OCI-LY3 (cell line): Measurements from ENCODE around the gene CNTF.

Source experiments
- H2AFZ ChIP-seq: fragments of 200-600, 300-600 bp; shearing (Covaris generic); 2 replicates; pipeline ENCODE4 v1.6.0; 2014; ENCODE audit warnings: antibody characterized with exemption, low read depth, low read length
- H3K27ac ChIP-seq: fragments of 200-600, 300-600 bp; sonication (generic); 2 replicates; pipeline ENCODE4 v1.5.1; 2014; ENCODE audit warnings: mild to moderate bottlenecking, low read length, moderate library complexity, mixed read lengths
- H3K27me3 ChIP-seq: fragments of 200-600, 300-600 bp; sonication (generic); 2 replicates; pipeline ENCODE4 v1.6.1; 2014; ENCODE audit warnings: low read depth, low read length, mixed read lengths
- H3K36me3 ChIP-seq: fragments of 200-600, 300-600 bp; sonication (generic); replicated peaks from 2 replicates; pipeline ENCODE3; 2014; ENCODE audit warnings: low read depth, low read length, mixed read lengths
- H3K4me1 ChIP-seq: fragments of 300-600, 200-600 bp; sonication (generic); 2 replicates; pipeline ENCODE4 v1.6.1; 2014; ENCODE audit warnings: low read length, mixed read lengths
- H3K4me2 ChIP-seq: fragments of 200-600, 300-600 bp; sonication (generic); 2 replicates; pipeline ENCODE4 v1.6.1; 2014; ENCODE audit warnings: low read length, mixed read lengths
- H3K4me3 ChIP-seq: fragments of 300-600, 200-600 bp; sonication (generic); 2 replicates; pipeline ENCODE4 v1.5.1; 2014; ENCODE audit warnings: antibody characterized with exemption, mild to moderate bottlenecking, low read length, moderate library complexity
- H3K79me2 ChIP-seq: fragments of 300-600, 200-600 bp; shearing (Covaris generic); 2 replicates; pipeline ENCODE4 v1.6.1; 2014; ENCODE audit warnings: mild to moderate bottlenecking, low read length, mixed read lengths
- H3K9ac ChIP-seq: fragments of 300-600, 200-600 bp; shearing (Covaris generic); 2 replicates; pipeline ENCODE4 v1.6.0; 2014; ENCODE audit warnings: mild to moderate bottlenecking, low read length, moderate library complexity
- H3K9me3 ChIP-seq: fragments of 200-600, 300-600 bp; shearing (Covaris generic); 2 replicates; pipeline ENCODE4 v1.6.1; 2014; ENCODE audit warnings: low read length, mixed read lengths; ENCODE audit not compliant: insufficient read depth
- H4K20me1 ChIP-seq: fragments of 200-600, 300-600 bp; sonication (generic); 2 replicates; pipeline ENCODE4 v1.6.1; 2016; ENCODE audit warnings: low read length, mixed read lengths; ENCODE audit not compliant: insufficient read depth
- CTCF ChIP-seq: fragments of 200-600, 300-600 bp; sonication (generic); IDR thresholded peaks from 2 replicates; pipeline ENCODE4 v1.5.1; 2014; ENCODE audit warnings: antibody characterized with exemption, low read length, low read depth
- EZH2phosphoT487 ChIP-seq: fragments of 200-600 bp; shearing (Covaris generic); IDR thresholded peaks from 2 replicates; pipeline ENCODE4 v1.6.1; 2018; ENCODE audit warnings: antibody characterized with exemption, mixed run types, low read depth

The CNTF gene

GRCh38 chr11:58654908-58655296, 32.4 kb downstream of the CNTF start:
- Histone ChIP-seq H4K20me1 (no peaks in the 10 kb centered on the region), H3K4me3 (no peak overlapping the region), H3K4me1 (peaks cover 4% of the 10 kb centered on the region; the same call in 1 of the 2 replicates), H3K27ac (no peak overlapping the region), H3K27me3 (no peaks in the 10 kb centered on the region), H3K36me3 (no peaks in the 10 kb centered on the region), H3K9ac (no peak overlapping the region), H3K79me2 (no peaks in the 10 kb centered on the region), H3K9me3 (no peaks in the 10 kb centered on the region), H3K4me2 (no peak overlapping the region), H2AFZ (no peak overlapping the region)
- TF ChIP-seq EZH2phosphoT487 = no peak
- no peak for TF ChIP-seq CTCF

GRCh38 chr11:58656348-58656747, 33.9 kb downstream of the CNTF start:
- peaks cover 4% of the 10 kb centered on the region; the same call in 1 of the 2 replicates for H3K4me1 ChIP-seq
- H3K4me2 ChIP-seq = no peak overlapping the region
- H3K27ac ChIP-seq = no peak overlapping the region
- H3K27me3 ChIP-seq = no peaks in the 10 kb centered on the region
- no peak overlapping the region for H3K4me3 ChIP-seq
- H4K20me1 ChIP-seq = no peaks in the 10 kb centered on the region
- TF ChIP-seq EZH2phosphoT487 = no peak
- TF ChIP-seq CTCF = no peak
- H3K9ac ChIP-seq = no peak overlapping the region
- no peak overlapping the region for H2AFZ ChIP-seq
- no peaks in the 10 kb centered on the region for H3K9me3 ChIP-seq
- H3K79me2 ChIP-seq = no peaks in the 10 kb centered on the region
- no peaks in the 10 kb centered on the region for H3K36me3 ChIP-seq

GRCh38 chr11:58658623-58659022, 36.2 kb downstream of the CNTF start:
- Histone ChIP-seq H3K27me3 (0 out of 2 replicates have a peak, but pooled peaks cover 3% of the 10 kb centered on the region), H3K9me3 (no peaks in the 10 kb centered on the region), H2AFZ (no peak overlapping the region), H4K20me1 (no peaks in the 10 kb centered on the region), H3K4me1 (peaks cover 4% of the 10 kb centered on the region; the same call in 1 of the 2 replicates), H3K4me2 (no peak overlapping the region), H3K36me3 (no peaks in the 10 kb centered on the region), H3K4me3 (no peak overlapping the region), H3K9ac (no peak overlapping the region), H3K27ac (no peak overlapping the region), H3K79me2 (no peaks in the 10 kb centered on the region)
- TF ChIP-seq CTCF (no peak), EZH2phosphoT487 (no peak)

GRCh38 chr11:58659404-58659803, 36.9 kb downstream of the CNTF start:
- Histone ChIP-seq H3K4me2 (no peak overlapping the region), H3K79me2 (no peaks in the 10 kb centered on the region), H3K27me3 (0 out of 2 replicates have a peak, but pooled peaks cover 6% of the 10 kb centered on the region), H3K4me1 (0 out of 2 replicates have a peak, but pooled peaks cover under 1% of the 10 kb centered on the region), H4K20me1 (no peaks in the 10 kb centered on the region), H3K4me3 (no peak overlapping the region), H3K27ac (no peak overlapping the region), H3K36me3 (no peaks in the 10 kb centered on the region), H3K9ac (no peak overlapping the region), H2AFZ (no peak overlapping the region), H3K9me3 (no peaks in the 10 kb centered on the region)
- TF ChIP-seq CTCF (no peak), EZH2phosphoT487 (no peak)
